HG03565 (cell line): ENCODE results near the gene SUSD4.

Source experiments
- ATAC-seq: cut with Tn5 transposase; IDR thresholded peaks from one replicate; pipeline ENCODE4 v1.9.1; 2021; ENCODE audit warnings: mild to moderate bottlenecking, moderate library complexity; ENCODE audit not compliant: unreplicated experiment

Gene SUSD4

DNA sequence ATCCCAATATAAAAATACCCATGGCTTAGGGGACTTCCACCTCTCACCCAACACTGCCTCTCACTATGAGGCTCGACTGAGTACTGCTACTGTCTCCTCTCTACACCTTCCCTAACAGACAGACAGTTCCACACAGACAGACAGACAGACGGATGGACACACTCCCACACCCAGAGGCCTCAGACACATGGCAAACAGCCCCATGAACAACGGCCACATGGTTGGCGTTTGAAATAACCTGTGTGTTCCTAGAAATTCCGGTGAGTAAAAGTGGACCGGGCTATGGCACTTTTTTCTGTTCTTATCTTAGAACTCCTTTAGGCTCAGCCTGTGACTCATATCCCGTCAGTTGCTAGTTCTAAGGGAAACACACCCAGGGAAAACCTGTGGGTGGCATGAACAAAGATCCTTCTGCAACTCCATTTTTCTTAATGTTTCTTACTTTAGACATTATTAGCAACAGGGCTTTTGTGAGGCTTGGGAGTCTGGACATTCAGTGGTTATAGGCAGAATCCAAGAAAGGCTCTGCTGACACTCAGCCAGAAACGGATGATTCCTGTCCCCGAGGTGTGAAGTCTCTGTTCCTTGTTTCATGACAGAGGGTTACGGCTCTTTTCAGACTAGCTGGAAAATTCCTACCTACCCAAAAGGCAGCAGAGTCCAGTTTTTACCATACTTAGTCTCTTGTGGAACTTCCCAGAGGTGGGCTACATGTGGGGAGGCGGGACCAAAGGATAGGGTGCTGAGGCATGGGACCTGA, 130.4 kb downstream of the SUSD4 start:
- ATAC-seq, result no peak

DNA sequence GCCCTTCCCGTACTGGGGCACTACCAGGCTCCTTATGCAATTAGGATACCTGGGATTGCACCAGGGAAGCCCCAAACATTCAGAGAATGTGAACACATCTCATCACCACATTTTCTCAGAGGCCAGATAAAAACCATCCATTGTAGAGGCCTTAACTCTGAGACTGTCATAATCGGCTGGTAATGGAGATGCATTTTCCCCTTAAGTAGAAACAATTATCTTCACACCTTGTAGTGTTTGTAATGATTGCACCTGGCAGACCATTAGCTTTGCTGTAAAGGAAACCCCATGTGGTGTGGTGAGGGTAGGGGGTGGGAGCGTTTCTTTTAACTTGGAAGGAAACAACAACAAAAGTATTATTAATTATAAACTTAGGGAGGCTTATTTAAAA, 131.0 kb downstream of the SUSD4 start:
- ATAC-seq, result no peak

DNA sequence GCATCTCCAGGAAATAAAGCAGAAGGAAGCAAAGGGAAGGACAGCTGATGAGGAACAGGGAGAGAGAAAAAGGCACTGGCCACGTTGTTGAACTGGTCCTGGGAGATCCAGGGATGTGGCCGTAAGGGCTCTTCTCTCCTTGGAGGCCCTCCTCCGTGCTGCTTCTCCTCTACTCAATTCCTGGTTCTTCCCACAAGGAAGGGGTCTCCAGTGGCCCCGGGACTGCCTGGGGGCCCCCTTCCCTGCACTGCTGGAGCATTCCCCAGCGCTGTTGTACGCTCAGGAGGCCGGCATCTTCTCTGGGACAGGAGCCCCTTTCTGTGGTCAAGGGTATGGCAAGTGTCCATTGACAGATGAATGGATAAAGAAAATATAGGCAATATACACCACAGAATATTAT, 132.4 kb downstream of the SUSD4 start:
- no peak for ATAC-seq

DNA sequence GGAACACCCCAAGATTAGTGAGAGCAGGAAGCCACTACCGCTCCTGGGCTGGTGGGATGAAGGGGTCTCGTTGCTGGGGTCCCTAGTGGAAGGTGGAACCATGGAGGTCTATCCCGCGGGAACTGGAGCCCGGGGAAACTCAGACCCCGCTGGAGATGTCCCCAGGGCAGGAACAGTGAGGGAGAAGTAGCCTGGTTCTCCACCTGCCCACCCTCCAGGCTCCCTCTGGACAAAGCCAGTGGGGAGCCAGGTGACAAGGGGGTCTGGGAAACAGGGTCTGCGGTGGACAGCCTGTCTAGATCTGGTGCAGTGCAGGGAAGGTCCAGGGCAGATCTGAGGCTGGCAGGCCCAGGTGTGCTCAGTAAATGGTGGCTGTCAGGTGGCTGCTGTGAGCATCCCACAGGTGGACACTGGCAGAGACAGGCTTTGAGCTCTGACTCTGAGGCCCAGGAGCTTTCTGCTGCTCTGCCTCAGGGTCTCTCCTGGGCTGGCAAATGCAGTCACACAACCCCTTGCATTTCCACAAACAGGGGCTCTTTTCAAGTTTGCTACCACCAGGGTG, 132.9 kb downstream of the SUSD4 start:
- no peak for ATAC-seq

DNA sequence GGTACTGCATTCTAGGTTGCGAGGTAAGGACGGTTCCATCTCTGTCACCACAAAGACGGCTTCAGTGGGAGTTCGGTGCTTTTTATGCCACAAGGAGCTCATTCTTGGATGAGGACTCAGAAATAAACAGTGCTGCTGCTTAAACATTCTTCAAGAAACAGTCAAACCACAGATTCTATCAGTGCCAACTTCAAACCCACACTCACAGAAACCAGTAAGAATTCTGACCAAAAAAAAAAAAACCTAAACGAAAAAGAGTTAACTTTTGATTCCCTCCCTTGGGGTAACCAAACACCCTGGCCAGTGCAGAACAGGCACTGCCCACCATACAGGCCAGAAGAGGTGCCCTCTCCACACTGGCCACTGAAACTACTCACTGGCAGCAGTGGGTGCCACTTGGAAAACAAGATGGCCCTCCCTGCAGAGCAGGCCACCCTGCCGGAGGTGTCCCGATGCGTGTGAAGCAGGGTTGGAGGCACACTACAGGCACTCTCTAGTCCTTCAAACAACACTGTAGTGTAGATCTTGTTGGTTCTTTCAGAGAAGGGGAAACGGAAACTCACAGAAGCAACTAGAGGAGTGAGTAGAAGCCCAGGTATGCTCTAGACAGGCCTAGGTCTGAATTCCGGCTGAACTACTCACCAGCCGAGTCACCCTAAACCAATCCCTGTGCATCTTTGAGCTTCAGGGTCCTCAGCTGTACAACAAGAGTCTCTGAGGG, 133.7 kb downstream of the SUSD4 start:
- no peak for ATAC-seq

DNA sequence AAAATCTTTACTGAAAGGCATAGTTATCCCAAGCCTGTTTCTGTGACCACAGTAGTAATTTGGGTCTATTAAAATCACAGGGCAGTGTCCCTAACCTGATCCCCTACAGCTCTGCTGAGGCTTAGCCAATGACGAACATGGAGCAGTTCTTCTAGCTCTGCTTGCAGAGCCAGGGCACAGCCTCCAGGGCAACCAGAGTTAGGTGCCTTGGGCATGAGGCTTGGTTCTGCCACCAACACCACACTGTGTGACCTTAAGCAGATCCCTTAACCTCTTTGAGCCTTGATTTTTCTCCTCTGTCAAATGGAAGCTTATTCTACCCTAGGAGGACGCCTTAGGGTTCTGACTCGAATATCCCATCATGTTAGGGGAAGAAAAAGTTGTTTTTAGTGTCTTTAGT, 134.2 kb downstream of the SUSD4 start:
- no peak for ATAC-seq

DNA sequence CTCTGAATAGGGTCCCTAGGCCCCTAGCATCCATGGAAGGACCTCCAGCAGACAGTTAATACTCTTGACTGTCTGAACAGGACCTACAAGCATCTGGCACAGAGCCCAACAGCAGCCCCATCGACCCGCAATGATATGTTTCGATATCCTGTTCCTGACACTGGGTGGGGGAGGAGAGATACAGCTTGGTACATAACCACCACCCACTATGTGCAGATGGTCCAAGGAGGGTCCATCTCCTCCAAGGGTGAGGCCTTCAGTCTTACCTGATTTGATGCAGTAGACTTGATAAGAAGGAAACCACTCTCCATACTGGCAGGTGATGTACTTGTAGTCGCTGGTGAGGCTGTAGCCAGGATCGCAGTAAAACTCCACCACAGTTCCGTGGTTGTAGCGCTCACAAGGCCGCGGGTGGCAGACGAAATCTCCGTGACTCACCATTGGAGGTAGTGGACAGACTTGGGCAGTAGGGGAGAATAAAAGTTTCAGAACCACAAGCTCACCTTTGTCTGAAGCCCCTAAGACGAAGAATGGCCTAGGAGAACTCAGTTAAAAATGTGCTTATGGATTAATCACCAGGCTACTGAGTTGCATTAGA, 134.9 kb downstream of the SUSD4 start:
- no peak for ATAC-seq

DNA sequence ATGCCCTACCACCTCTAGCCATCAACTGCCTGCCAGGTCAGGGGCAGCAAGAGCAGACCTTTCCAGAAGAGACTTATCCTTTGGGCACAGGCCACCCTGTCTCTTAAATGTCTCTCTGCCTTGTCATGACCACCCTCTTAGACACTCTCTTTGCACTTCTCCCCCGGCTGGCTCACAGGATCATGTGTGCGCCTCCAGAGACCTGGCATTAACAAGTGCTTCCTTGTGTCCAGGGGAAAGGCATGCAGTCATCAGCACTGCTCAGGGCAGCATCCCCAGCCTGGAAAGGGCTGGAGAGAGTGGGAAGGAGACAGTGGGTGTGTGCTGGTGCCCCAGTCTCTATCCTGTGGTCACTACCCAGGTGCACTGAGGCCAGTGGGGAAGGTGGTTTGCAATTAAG, 135.8 kb downstream of the SUSD4 start:
- no peak for ATAC-seq

DNA sequence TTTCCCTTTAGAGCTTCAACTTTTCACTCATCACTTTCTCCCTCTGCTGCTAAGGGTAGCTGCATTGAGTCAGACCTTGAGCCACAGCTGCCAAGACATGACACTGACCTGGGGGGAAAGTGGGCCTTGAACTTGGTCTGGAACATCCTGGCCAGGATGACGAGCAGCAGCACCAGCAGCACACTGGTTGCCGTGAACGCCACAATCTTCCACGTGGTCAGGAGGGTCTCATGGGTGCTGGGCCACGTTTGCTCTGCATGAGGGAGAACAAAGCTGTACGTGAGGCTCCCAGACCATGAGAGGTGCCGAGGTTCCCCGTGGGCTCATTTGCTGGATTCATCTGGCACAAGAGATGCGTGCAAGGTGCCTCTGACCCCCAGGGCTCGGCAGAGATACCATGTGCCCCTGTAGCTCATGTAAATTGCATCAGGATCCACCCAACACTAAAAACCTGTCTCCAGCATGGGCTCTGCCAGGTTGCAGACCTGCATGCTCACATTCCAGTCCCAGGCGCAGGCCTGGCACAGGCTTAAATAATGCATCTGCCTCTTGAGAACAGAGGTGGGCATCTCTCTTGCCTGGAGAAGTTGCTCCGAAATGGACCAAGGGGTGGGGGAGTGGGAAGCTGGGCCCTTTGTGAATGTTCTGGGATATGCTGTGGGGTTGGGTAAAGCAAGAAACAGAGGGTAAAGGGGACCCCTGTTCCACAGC, 136.3 kb downstream of the SUSD4 start:
- no peak for ATAC-seq

DNA sequence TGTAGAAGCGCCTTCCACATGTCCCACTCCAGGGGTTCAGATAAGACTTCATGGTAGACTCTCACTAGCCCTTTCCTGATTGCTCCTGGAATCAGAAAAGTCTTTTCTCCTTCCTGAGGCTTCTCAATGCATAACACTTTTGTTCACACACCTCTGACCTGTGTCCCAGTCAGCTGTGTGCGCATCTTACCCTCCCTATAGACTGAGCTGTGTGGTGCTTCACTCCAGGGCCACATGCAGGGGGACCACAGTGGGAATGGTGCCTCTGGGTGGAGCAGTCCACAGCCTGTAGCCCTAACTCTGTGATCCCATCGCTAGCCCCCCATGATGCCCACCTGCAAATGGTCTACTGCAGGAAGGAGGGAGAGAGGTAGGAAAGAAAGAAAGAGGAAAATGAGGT, 136.9 kb downstream of the SUSD4 start:
- ATAC-seq, result no peak

DNA sequence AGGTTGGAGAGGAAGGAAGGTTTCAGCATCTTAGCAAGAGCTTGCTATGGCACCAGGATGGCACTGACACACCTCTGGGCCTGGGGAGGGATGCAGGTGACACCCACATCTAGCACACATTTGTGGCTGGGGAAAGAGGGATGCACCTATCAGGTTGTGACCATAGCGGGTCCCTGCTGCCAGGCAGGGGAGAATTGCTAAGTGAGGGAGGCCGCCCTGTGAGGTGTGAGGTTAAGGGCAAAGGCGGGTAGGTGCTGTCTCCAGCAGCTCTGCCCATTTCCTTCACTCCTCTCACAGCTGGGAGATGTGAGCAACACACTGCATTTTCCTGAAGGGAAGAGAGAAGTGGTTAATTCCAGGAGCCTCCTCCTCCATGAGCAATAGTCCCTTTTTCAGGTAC, 137.7 kb downstream of the SUSD4 start:
- ATAC-seq, result no peak

DNA sequence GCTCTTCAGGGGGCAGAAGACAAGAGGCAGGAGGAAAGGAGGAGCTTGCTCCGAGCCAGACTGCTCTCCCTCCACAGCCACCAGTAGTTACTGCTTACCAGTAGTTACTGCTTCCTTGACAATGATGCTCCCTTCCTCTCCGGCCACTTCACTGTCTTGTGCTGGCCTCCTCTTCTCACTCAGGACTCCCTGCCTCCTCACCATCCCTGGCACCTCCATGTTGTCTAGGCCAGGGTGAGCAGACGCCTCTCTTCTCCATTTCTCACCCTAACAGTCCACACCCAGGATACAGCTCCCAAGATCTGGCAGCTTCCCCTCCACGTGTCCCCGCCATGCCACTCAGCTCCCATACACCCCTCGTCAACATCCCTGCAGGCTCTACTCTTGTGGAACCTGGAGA, 138.5 kb downstream of the SUSD4 start:
- no peak for ATAC-seq

DNA sequence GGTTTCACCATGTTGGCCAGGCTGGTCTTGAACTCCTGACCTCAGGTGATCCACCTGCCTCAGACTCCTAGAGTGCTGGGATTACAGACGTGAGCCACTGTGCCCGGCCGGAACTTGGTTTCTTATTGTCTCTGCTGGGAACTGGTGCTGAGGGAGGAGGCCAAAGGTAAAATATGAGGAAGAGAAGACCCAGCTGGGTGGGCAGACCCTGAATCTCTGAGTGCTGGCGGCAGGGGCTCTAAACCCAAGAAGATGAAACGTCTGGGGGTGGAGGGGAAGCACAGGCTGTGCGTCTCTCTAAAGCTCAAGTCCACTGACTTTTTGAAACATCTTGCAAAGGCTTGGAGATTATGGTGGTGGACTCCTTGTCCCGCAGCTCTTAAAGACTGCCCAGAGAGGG, 138.9 kb downstream of the SUSD4 start:
- no peak for ATAC-seq

DNA sequence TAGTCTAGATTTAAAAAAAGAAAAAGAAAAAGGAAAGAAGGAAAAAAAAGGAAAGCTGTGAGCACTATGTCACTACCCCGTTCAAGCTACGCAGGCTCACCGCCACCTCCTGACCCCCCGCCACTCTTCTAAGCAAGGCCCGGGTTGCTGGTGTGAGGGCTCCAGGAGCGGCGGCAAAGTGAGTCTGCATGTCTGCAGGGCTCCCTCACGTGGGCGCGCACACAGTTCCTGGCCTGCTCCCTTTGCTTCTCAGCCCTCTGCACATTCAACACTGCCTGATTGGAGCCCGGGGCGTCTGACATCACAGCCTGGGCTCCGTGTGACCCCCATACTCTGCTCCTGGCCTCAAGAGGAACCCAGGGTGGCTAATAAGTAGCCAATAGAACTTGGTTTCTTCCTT, 139.5 kb downstream of the SUSD4 start:
- no peak for ATAC-seq

DNA sequence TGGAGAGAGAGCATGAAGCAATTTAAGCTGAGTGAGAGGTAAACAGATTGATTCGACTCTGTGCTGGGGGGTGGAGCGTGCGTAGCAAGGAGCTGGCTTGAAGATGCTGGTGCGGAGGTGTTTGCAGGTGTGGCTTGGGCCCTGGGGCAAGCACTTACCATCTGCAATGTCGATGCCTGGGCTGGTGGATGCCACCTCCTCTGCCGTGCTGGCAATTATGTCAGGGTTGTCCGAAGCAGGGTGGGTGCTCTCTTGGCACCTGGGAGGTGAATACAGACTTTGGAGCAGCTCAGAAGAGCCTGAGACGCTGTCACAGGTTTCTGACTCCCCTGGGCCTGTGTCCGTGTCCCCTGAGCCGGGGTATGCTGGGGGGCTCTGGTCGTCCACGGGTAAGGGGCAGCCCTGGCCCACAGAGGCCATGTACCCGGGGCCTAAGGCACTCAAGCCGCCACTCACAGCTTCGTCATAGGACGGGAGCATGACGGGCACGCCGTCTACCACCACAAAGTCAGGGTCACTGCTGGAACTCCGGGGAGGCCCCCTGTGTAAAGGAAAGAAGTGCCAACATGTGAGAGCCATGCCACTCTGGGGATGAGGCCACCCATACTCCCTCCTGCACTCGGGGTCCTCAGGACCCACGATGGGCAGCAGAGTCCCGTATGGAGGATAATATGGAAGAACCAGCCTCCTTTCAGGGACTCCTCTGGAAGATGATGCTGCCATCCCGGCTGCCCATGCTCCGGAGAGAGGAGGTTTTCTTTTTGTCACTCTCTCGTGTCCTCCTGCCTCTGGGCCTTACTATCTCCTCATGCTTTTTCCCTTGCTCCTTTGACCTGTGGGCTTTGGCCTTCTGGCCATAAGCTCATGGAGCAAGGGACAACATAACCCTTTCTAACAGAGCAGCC, 140.6 kb downstream of the SUSD4 start:
- ATAC-seq, result no peak

DNA sequence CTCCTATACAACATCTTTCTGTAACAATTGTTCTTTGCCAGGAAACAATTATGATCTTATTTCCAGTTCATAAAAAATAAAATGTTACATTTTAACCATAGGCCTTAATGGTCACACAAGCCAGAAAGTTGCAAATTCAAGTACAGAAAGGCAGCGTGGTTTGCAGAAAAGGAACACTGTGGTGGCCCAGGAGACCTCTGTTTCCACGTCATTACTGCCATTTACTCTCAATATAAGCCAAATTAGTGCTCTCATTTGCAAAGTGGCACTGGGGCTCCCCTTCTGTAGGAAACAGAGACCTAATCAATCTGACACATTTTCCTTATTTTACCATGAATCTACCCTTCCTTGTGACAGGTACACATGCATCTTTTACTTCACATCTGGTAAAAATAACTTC, 141.6 kb downstream of the SUSD4 start:
- ATAC-seq, result no peak

DNA sequence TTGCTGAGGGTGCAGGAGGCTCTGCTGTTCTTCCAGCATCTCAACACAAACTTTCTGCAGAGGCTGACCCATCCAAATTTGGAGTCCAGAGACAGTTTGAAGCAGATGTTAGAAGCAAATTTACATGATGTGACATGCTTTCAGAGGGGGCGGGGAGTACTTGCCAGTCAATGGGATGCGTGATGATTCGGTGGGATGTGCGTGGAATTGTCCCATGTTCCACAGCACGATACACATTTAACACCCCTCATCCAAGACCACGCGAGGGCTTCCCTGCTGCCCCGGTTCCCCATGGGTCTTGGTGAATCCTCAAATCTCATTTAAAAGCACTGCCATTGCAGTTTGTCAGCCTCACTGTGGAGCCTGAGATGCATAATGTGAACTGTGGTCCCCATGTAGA, 142.3 kb downstream of the SUSD4 start:
- no peak for ATAC-seq

DNA sequence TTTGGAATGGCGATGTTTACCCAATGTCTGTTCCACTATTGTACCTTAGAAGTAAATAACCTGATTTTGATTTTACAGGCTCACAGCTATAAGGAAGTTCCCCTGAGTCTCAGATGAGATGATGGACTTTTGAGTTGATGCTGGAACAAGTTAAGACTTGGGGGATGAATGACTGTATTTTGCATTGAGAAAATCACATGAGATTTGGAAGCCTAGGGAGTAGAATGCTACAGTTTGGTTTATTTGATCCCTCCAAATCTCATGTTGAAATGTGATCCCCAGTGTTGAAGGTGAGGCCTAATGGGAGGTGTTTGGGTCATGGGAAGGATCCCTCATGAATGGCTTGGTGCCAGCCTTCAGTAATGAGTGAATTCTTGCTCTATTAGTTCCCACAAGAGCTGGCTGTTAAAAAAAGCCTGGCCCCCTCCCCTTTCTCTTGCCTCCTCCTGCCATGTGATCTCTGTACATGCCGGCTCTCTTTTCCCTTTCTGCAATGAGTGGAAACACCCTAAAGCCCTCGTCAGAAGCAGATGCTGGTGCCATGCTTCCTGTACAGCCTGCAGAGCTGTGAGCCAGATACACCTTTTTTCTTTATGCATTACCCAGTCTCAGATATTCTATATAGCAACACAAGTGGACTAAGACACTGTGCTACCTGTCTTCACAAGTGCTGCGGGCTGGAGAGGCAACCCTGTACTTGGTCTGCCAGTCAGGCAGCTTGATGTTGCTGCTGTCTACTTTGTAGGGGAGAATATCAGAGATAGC, 143.9 kb downstream of the SUSD4 start:
- ATAC-seq, result no peak

DNA sequence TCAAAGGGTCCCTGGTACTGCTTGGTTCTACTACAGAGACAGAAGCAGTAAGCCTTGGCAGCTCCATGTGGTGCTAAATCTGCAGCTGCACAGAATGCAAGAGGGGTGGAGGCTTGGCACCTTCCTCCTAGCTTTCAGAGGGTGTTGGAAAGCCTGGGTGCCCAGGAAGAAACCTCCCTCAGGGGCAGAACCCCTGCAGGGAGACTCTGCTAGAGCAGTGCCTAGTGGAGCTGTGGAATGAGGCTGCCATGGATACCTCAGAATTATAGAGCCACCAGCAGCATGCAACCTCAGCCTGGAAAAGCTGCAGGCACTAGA, 144.7 kb downstream of the SUSD4 start:
- no peak for ATAC-seq

DNA sequence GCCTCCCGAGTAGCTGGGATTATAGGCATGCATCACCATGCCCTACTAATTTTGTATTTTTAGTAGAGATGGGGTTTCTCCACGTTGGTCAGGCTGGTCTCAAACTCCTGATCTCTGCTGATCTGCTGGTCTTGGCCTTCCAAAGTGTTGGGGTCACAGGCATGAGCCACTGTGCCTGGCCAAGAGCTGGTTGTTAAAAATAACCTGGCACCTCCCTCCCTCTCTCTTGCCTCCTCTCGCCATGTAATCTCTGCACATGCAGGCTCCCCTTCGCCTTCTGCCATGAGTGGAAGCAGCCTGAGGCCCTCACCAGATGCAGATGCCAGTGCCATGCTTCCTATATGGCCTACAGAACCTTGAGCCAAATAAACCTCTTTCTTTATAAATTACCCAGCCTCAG, 146.2 kb downstream of the SUSD4 start:
- no peak for ATAC-seq
